Vagina (tissue), 2 donors: ENCODE results near the gene DENND1C. TPM values are rescaled to one million over a fixed set of nuclear protein-coding genes. Genes with fewer than 3 reads are reported as not detected.
"Not testable (repeated sequence)": the region's sequence is repeated elsewhere in the genome, so short reads cannot be mapped to it uniquely, and the experiment has no call there.

Experiments
- DNase-seq, 2 donors: peaks; one replicate each; pipeline ENCODE4 v3.0.0-alpha.2; 2017; ENCODE audit errors: extremely low spot score in 2 of 2
- H3K27ac ChIP-seq: fragments of 200-600 bp; sonication (generic); one replicate; pipeline ENCODE4 v1.5.1; 2019
- H3K27me3 ChIP-seq: fragments of 200-600 bp; sonication (generic); one replicate; pipeline ENCODE4 v1.5.1; 2019
- H3K36me3 ChIP-seq, 2 donors: fragments of 200-600 bp; sonication (generic); one replicate each; pipeline ENCODE4 v1.5.1; 2017 to 2019
- H3K4me1 ChIP-seq: fragments of 200-600 bp; sonication (generic); one replicate; pipeline ENCODE4 v1.5.1; 2019
- H3K4me3 ChIP-seq, 2 donors: fragments of 200-600 bp; sonication (generic); 1 replicate in 1 of 2; 2 replicates in 1 of 2; pipeline ENCODE4 v1.5.1; 2016 to 2019
- H3K9me3 ChIP-seq: fragments of 200-600 bp; sonication (generic); one replicate; pipeline ENCODE4 v1.5.1; 2019
- POLR2A ChIP-seq, 2 donors: fragments of 450-650 bp; IDR thresholded peaks; one replicate each; pipeline ENCODE4 v1.6.1; 2017; ENCODE audit warnings: antibody characterized with exemption in 2 of 2, mild to moderate bottlenecking in 2 of 2, moderate library complexity in 2 of 2
- POLR2AphosphoS5 ChIP-seq, 2 donors: sonication (generic); formaldehyde crosslinking; IDR thresholded peaks; one replicate each; pipeline ENCODE4 v1.9.0; 2017; ENCODE audit warnings: antibody characterized with exemption in 2 of 2, mild to moderate bottlenecking in 2 of 2, low read depth in 1 of 2; ENCODE audit not compliant: insufficient read depth in 1 of 2
- intact Hi-C: fragments of 100-400 bp; cut with DNase I; formaldehyde crosslinking; loops from one replicate; pipeline ENCODE4 v1.15.1; 2023
- total RNA-seq: library from RNA; depleted of rRNA; stranded (reverse); fragments of >200 nt; gene quantifications from one replicate; pipeline ENCODE4 v1.2.3, GENCODE V29; 2016
- TF ChIP-seq, protein P1 (sequence below), 3 experiments: fragments of 450-650 bp in 2 of 3; fragments of 200-600 bp in 1 of 3; sonication (generic) in 1 of 3; IDR thresholded peaks; one replicate each; pipeline ENCODE4 v1.5.1; 2017 to 2019; ENCODE audit warnings: antibody characterized with exemption in 3 of 3, mild to moderate bottlenecking in 2 of 3, moderate library complexity in 2 of 3

DENND1C gene
- total RNA-seq, 1 donor from 2014 or later: 2.9 TPM

DNA sequence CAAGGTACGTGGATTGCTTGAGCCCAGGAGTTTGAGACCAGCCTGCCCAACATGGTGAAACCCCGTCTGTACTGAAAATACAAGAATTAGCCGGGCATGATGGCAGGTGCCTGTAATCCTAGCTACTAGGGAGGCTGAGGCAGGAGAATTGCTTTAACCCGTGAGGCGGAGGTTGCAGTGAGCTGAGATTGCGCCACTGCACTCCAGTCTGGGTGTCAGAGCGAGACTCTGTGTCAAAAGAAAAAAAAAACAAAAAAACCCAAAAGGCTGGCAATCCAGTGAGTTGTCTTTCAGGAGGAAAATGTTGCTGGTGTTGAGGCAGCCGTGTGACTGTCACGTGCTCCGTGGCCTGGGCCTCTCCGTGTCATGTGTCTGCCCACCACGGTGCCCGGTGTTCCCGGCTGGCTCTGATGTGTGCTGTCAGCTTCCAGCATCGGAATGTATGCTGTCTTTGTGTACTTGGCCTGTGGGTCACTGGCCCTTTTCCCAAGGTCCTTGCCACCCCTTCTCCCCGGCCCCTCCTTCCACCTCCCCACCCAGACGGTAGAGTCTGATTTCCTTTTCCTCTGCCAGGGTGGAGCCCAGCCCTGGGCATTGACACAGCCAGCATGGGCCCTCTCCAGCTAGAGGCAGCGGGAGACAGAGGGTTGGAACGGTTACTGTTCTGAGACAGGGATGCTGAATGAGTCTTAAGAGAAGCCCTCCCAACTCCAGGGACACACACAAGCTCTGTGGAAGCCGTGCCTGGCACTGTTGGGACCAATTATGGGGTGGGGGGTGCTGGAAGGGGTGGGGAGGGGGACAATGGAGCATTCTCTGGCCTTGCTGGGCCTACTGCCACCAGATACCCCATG is 27.8 kb upstream of the DENND1C start:
- Histone ChIP-seq H3K36me3 (no peaks in the 10 kb centered on the region), H3K9me3 (no peaks in the 10 kb centered on the region), H3K27me3 (no peaks in the 10 kb centered on the region), H3K4me1 (no peaks in the 10 kb centered on the region), H3K27ac (no peak overlapping the region), H3K4me3 (no peak overlapping the region)
- no peak for DNase-seq
- TF ChIP-seq, protein P1, sequence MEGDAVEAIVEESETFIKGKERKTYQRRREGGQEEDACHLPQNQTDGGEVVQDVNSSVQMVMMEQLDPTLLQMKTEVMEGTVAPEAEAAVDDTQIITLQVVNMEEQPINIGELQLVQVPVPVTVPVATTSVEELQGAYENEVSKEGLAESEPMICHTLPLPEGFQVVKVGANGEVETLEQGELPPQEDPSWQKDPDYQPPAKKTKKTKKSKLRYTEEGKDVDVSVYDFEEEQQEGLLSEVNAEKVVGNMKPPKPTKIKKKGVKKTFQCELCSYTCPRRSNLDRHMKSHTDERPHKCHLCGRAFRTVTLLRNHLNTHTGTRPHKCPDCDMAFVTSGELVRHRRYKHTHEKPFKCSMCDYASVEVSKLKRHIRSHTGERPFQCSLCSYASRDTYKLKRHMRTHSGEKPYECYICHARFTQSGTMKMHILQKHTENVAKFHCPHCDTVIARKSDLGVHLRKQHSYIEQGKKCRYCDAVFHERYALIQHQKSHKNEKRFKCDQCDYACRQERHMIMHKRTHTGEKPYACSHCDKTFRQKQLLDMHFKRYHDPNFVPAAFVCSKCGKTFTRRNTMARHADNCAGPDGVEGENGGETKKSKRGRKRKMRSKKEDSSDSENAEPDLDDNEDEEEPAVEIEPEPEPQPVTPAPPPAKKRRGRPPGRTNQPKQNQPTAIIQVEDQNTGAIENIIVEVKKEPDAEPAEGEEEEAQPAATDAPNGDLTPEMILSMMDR (IDR thresholded peaks at IDR 0.05): no peak
- TF ChIP-seq POLR2AphosphoS5 (IDR thresholded peaks at IDR 0.05; ENCODE audit: insufficient read depth in 1 of 2, low read depth in 1 of 2) (no peak), POLR2A (IDR thresholded peaks at IDR 0.05) (no peak)
- intact Hi-C loops: no loop called here

DNA sequence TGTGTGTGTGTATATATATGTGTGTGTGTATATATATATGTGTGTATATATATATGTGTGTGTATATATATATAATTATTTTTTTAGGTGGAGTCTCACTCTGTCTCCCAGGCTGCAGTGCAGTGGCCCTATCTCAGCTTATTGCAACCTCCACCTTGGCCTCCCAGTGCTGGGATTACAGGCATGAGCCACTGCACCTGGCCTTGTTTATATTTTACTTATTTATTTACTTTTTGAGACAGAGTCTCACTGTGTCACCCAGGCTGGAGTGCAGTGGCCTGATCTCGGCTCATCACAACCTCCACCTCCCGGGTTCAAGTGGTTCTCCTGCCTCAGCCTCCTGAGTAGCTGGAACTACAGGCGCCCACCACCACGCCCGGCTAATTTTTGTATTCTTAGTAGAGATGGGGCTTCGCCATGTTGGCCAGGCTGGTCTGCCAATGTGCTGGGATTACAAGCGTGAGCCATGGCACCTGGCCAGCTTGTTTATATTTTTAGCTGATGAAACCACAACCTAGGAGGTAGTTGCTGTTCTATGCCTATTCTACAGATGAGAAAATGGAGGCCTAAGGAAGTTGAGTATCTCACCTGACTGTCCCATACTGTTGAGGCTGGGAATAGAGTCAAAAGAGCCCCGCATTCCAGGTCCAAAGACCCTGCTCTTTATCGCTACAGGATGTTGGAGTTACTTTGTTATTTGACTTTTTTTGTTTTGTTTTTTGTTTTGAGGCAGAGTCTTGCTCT is 26.6 kb upstream of the DENND1C start:
- H3K4me3 ChIP-seq, DNase-seq, H3K27ac ChIP-seq, H3K27me3 ChIP-seq, H3K4me1 ChIP-seq, H3K36me3 ChIP-seq, intact Hi-C loops, H3K9me3 ChIP-seq: not testable (repeated sequence)

DNA sequence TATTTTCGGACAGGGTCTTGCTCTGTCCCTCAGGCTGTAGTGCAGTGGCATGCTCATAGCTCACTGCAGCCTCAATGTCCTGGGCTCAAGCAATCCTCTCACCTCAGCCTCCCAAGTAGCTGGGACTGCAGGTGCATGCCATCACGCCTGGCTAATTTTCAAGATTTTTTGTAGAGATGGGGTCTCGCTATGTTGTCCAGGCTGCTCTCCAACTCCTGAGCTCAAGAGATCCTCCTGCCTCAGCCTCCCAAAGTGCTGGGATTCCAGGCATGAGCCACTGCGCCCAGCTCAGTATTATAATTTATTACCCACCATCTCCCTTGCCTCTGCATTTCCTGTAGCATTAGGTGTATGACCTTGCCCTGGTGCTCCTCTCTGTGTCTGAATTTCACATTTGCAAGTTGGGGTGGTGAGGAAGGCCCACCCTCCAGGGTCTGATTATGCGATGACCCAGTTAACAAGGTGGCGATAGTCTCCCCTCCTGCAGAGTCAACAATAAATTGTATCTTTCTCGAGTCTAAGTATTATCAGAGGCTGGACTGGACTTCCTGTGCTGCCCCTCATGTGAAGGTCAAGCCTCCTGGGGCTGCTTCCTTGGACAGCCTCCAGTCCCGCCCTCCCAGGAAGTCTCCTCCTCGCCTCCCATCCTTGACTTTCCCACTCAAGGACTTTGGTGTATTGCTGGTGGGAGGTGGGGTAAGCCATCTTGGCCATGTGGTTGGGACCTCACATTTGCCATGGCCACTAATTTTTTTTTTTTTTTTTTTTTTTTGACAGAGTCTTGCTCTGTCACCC is 22.0 kb upstream of the DENND1C start:
- Histone ChIP-seq H3K9me3 (no peaks in the 10 kb centered on the region), H3K36me3 (no peaks in the 10 kb centered on the region)
- intact Hi-C loops: no loop called here

DNA sequence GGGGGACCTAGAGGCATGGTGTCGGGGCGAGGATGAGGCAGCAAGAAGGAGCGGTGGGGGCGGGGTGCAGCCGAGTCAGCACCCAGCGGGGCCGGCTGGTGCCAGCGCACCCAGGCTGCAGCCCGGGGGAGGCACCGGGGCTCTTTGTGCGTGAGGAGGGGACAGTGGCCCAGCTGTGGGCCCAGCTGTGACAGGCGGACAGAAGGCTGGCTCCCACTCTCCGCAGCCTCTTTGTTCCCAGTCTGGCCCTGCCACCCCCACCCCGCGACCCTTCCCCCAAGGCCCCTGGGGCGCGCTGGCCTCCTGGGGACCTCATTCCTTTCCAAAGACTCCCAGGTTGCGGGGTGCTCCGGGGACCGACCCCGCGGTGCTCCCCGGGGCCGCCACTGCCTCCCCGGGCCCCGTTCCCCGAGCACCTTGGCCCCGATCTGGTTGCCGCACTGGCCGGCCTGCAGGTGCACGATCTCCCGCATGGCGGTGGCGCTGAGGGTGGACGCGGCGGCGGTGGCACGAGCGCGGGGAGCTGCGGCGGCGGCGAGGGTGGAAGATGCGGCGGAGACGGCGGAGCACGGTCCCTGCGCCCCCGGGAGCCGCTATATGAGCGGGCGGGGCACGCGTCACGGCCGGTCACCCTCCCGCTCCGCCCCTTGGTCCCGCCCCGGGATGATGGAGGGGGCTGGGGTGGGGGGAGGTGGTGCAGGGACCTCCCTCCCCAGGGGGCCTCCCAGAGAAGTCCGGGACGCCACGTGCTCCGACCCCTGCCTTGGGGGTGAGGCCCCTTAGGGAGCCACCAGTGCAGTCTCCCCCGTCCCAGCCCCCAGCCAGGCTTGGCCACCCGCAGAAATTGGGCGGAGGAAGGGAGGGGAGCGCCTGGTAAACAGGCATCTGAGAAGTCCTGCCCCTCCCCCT is 20.4 kb upstream of the DENND1C start, which contains the start of gene TUBB4A:
Gene TUBB4A, minus strand, starts transcription at position 570 of the 909 bp plus-strand sequence. Its CDS starts 97 bp downstream, at position 473.
- Histone ChIP-seq H3K4me1 (peaks cover 11% of the 10 kb centered on the region), H3K27me3 (no peaks in the 10 kb centered on the region), H3K4me3 (peak within 1 kb of the TSS; percentile 30 to 37), H3K9me3 (no peaks in the 10 kb centered on the region), H3K36me3 (no peaks in the 10 kb centered on the region), H3K27ac (no peak within 1 kb of the TSS)
- TF ChIP-seq POLR2AphosphoS5 (IDR thresholded peaks at IDR 0.05; ENCODE audit: insufficient read depth in 1 of 2, low read depth in 1 of 2) (no peak), POLR2A (IDR thresholded peaks at IDR 0.05) (no peak)
- TF ChIP-seq, protein P1 (IDR thresholded peaks at IDR 0.05): no peak
- intact Hi-C loops: no loop called here
- no peak for DNase-seq

More for the DNA sequence above, 22.0 kb upstream of the DENND1C start:
- Histone ChIP-seq H3K4me3 (no peak overlapping the region), H3K4me1 (peaks cover 11% of the 10 kb centered on the region), H3K27me3 (no peaks in the 10 kb centered on the region), H3K27ac (no peak overlapping the region)
- no peak for DNase-seq
- no peak for TF ChIP-seq POLR2A (IDR thresholded peaks at IDR 0.05)
- TF ChIP-seq, protein P1 (IDR thresholded peaks at IDR 0.05): no peak
- TF ChIP-seq POLR2AphosphoS5 (IDR thresholded peaks at IDR 0.05; ENCODE audit: insufficient read depth in 1 of 2, low read depth in 1 of 2): no peak
